Measurements from ENCODE around the gene SPEM1. TPM values are rescaled to one million over a fixed set of nuclear protein-coding genes. Genes with fewer than 3 reads are reported as not detected.
A peak's percentile ranks its signal among the peaks of the same experiment; 100 is the strongest.

Gene SPEM1
- total and polyA plus RNA-seq, 10 of the 15 experiments (the other 5 are each of a cell fraction or from before 2014, with no cell fraction given) = not detected

GRCh38 chr17:7403977-7404736, 16.0 kb upstream of the SPEM1 start, which contains the start of gene TMEM256 (continued):
- TF ChIP-seq RELB (IDR thresholded peaks at IDR 0.05; ENCODE audit: low read depth) (peak; percentile 89), ZBTB40 (IDR thresholded peaks at IDR 0.05; ENCODE audit: borderline replicate concordance) (no peak; the same call in 1 of the 2 replicates), RBBP5 (conservative IDR thresholded peaks at IDR 0.05) (no peak), WRNIP1 (IDR thresholded peaks at IDR 0.05; ENCODE audit: borderline replicate concordance, low read depth, low read length) (no peak), ATF3 (IDR thresholded peaks at IDR 0.05; ENCODE audit: borderline replicate concordance, extremely low read depth, low read depth, low read length) (no peak)

Data from GM12878 (cell line).